Measurements from ENCODE around the gene LHX4. TPM values are rescaled to one million over a fixed set of nuclear protein-coding genes. Genes with fewer than 3 reads are reported as not detected.

LHX4 gene
- total and polyA plus RNA-seq, 9 of the 15 experiments (the other 6 are each of a cell fraction or from before 2014, with no cell fraction given) = 0.01 to 0.11 (median 0.07) TPM; not detected in 5

GRCh38 chr1:180204231-180204630, 25.8 kb upstream of the LHX4 start:
- no peaks in the 10 kb centered on the region for H3K36me3 ChIP-seq (ENCODE audit: control insufficient read depth, insufficient read depth, low read length)
- no peaks in the 10 kb centered on the region for H3K4me1 ChIP-seq (replicated peaks in 1 of 2; ENCODE audit: control insufficient read depth in 2 of 2, insufficient read depth in 2 of 2, low read length in 2 of 2)
- H3K9me1 ChIP-seq (ENCODE audit: control insufficient read depth, insufficient read depth, low read length) = no peaks in the 10 kb centered on the region
- H3K4me2 ChIP-seq (ENCODE audit: insufficient read depth, low read length) = no peak overlapping the region
- no peaks in the 10 kb centered on the region for H4K20me1 ChIP-seq (replicated peaks; ENCODE audit: control insufficient read depth, insufficient read depth, low read length)
- ChIA-PET POLR2A (interaction anchor here (0.6 to 1.7 kb wide), 2 partner anchors 19 to 98 kb away, joined by 3 to 5 read pairs; no protein-coding TSS in a partner anchor), CTCF (ENCODE audit: low intra/inter-chr PET ratio) (no interaction called here)
- H3K9ac ChIP-seq (ENCODE audit: insufficient read depth in 1 of 2, low read depth in 2 of 2, low read length in 2 of 2) = peak overlapping the region in 1 of 2 experiments; percentile 10; a peak in 1 of 4 replicates
- TF ChIP-seq ZNF75A (CRISPR knock-in tag; IDR thresholded peaks at IDR 0.05) = no peak
- intact Hi-C loops (cut with micrococcal nuclease) (no loop called here), in situ Hi-C loops (cut with MboI) (no loop called here)
- no peak overlapping the region for H3K27ac ChIP-seq (ENCODE audit: extremely low read depth, low read depth, low read length)
- H3K27me3 ChIP-seq (ENCODE audit: control insufficient read depth in 2 of 2, insufficient read depth in 2 of 2, low read length in 2 of 2) = no peaks in the 10 kb centered on the region
- no peaks in the 10 kb centered on the region for H3K79me2 ChIP-seq (ENCODE audit: control insufficient read depth, insufficient read depth, low read length)
- no TSS peak for BruUV-seq (replicated peaks)
- H3K4me3 ChIP-seq = no peak overlapping the region
- no peak for DNase-seq (ENCODE audit: extremely low read depth in 1 of 4, low spot score in 3 of 4)
- FAIRE-seq = peak; percentile 11
- 27% methylated on average over 6 of the region's 6 CpGs for WGBS (ENCODE audit: insufficient coverage, low coverage, missing lambda C conversion rate)
- no peaks in the 10 kb centered on the region for H3K9me3 ChIP-seq (replicated peaks; ENCODE audit: control insufficient read depth, insufficient read depth, low read depth, low read length)
- ATAC-seq = peak; percentile 49
- peak overlapping the region; percentile 20 for H2AFZ ChIP-seq (ENCODE audit: low read depth, low read length)

- in situ Hi-C loops (cut with MboI) = no loop called here
Observed at GRCh38 chr1:180206581-180206980, 23.5 kb upstream of the LHX4 start.

More at GRCh38 chr1:180206581-180206980, 23.5 kb upstream of the LHX4 start:
- POLR2A ChIA-PET = interaction anchor here (0.9 kb wide), 1 partner anchor 20 kb away, joined by 5 read pairs; no protein-coding TSS in a partner anchor
- WGBS (ENCODE audit: insufficient coverage, low coverage, missing lambda C conversion rate) = 12% methylated on average over 3 of the region's 3 CpGs
- CTCF ChIA-PET (ENCODE audit: low intra/inter-chr PET ratio) = no interaction called here
- BruUV-seq (replicated peaks) = no TSS peak
- FAIRE-seq (no peak), ATAC-seq (no peak), DNase-seq (ENCODE audit: extremely low read depth in 1 of 4, low spot score in 3 of 4) (no peak)
- H3K4me2 ChIP-seq (ENCODE audit: insufficient read depth, low read length) = no peak overlapping the region
- H3K9me1 ChIP-seq (ENCODE audit: control insufficient read depth, insufficient read depth, low read length) = no peaks in the 10 kb centered on the region
- H4K20me1 ChIP-seq (replicated peaks; ENCODE audit: control insufficient read depth, insufficient read depth, low read length) = no peaks in the 10 kb centered on the region
- H2AFZ ChIP-seq (ENCODE audit: low read depth, low read length) = no peak overlapping the region
- no peaks in the 10 kb centered on the region for H3K27me3 ChIP-seq (ENCODE audit: control insufficient read depth in 2 of 2, insufficient read depth in 2 of 2, low read length in 2 of 2)
- H3K4me3 ChIP-seq = no peak overlapping the region
- no peaks in the 10 kb centered on the region for H3K36me3 ChIP-seq (ENCODE audit: control insufficient read depth, insufficient read depth, low read length)
- no peak overlapping the region for H3K27ac ChIP-seq (ENCODE audit: extremely low read depth, low read depth, low read length)
- H3K9me3 ChIP-seq (replicated peaks; ENCODE audit: control insufficient read depth, insufficient read depth, low read depth, low read length) = no peaks in the 10 kb centered on the region
- intact Hi-C loops (cut with micrococcal nuclease) = no loop called here
- H3K4me1 ChIP-seq (replicated peaks in 1 of 2; ENCODE audit: control insufficient read depth in 2 of 2, insufficient read depth in 2 of 2, low read length in 2 of 2) = peaks cover 0 to 6% of the 10 kb centered on the region in 2 experiments; a peak in 1 of 5 replicates
- TF ChIP-seq ZNF507 (tag; conservative IDR thresholded peaks at IDR 0.05) = no peak
- H3K79me2 ChIP-seq (ENCODE audit: control insufficient read depth, insufficient read depth, low read length) = no peaks in the 10 kb centered on the region
- no peak overlapping the region for H3K9ac ChIP-seq (ENCODE audit: insufficient read depth in 1 of 2, low read depth in 2 of 2, low read length in 2 of 2)

Measured in K562 (cell line).